GM12878 (cell line): ENCODE data around the gene ARHGAP1. TPM values are rescaled to one million over a fixed set of nuclear protein-coding genes. Genes with fewer than 3 reads are reported as not detected.

Experiments
- ATAC-seq: fragments of 200-7000 bp; cut with Tn5 transposase; 3 replicates; pipeline ENCODE4 v1.9.1; 2020; ENCODE audit warnings: mild to moderate bottlenecking, moderate library complexity
- BruUV-seq: library from RNA; stranded (reverse); fragments of 400-500 nt; replicated peaks from 2 replicates; lab custom pipeline; 2021; lab: Mats Ljungman, UMichigan
- CTCF ChIA-PET: fragments of 300-600 bp; sonication (Branson Sonifier 250); formaldehyde crosslinking; extraction: SDS; loops from one replicate; lab custom pipeline; 2021; ENCODE audit warnings: inconsistent platforms; lab: Yijun Ruan, JAX
- POLR2A ChIA-PET: fragments of 350-600 bp; formaldehyde crosslinking; extraction: SDS; loops from one replicate; lab custom pipeline; 2021; ENCODE audit warnings: inconsistent platforms; lab: Charles Lee
- RAD21 ChIA-PET: fragments of 300-600 bp; sonication (Branson Sonifier 250); formaldehyde crosslinking; loops from one replicate; lab custom pipeline; 2023; ENCODE audit warnings: antibody characterized with exemption; ENCODE audit not compliant: unreplicated experiment; lab: Charles Lee
- SMC1A ChIA-PET: fragments of 300-600 bp; sonication (Branson Sonifier 250); formaldehyde crosslinking; loops from one replicate; lab custom pipeline; 2023; ENCODE audit not compliant: unreplicated experiment, uncharacterized antibody; lab: Charles Lee
- DNase-seq: peaks from one replicate; pipeline ENCODE4 v3.0.0-alpha.2; 2011; ENCODE audit warnings: low read depth, low spot score
- FAIRE-seq: peaks from 3 replicates; lab custom pipeline; 2011; peaks lifted over from hg19 to GRCh38; lab: Jason Lieb, UNC
- H2AFZ ChIP-seq: 2 replicates; pipeline ENCODE4 v1.6.0; 2011; ENCODE audit warnings: low read depth, low read length, control low read depth; ENCODE audit not compliant: control insufficient read depth
- H3K27ac ChIP-seq: 2 replicates; pipeline ENCODE4 v1.5.1; 2011; ENCODE audit warnings: control low read depth; ENCODE audit not compliant: control insufficient read depth, insufficient read depth
- H3K27me3 ChIP-seq, 2 experiments: replicated peaks in 1 of 2; 2 replicates each; pipeline versions ENCODE4 v1.6.0 to v1.6.1; 2011; ENCODE audit warnings: low read length in 1 of 2; ENCODE audit not compliant: control insufficient read depth in 2 of 2, insufficient read depth in 2 of 2
- H3K36me3 ChIP-seq, 2 experiments: 2 replicates each; pipeline ENCODE4 v1.5.1; 2011; ENCODE audit warnings: low read length in 1 of 2; ENCODE audit not compliant: control insufficient read depth in 2 of 2, insufficient read depth in 2 of 2
- H3K4me1 ChIP-seq: 2 replicates; pipeline ENCODE4 v1.6.1; 2011; ENCODE audit warnings: mild to moderate bottlenecking, low read length, moderate library complexity, mixed read lengths; ENCODE audit not compliant: control insufficient read depth, insufficient read depth
- H3K4me2 ChIP-seq: 2 replicates; pipeline ENCODE4 v1.6.0; 2011; ENCODE audit warnings: control low read depth; ENCODE audit not compliant: control insufficient read depth, insufficient read depth
- H3K4me3 ChIP-seq: fragments of 200-600 bp; sonication (generic); 2 replicates; pipeline ENCODE4 v1.5.1; 2016
- H3K79me2 ChIP-seq: 2 replicates; pipeline ENCODE4 v1.6.0; 2011; ENCODE audit warnings: low read length; ENCODE audit not compliant: control insufficient read depth, insufficient read depth
- H3K9ac ChIP-seq: 2 replicates; pipeline ENCODE4 v1.8.0; 2011; ENCODE audit warnings: low read length, control low read depth, mixed read lengths; ENCODE audit not compliant: control insufficient read depth, insufficient read depth
- H3K9me3 ChIP-seq: replicated peaks from 3 replicates; pipeline ENCODE4 v1.5.1; 2011; ENCODE audit warnings: mild to moderate bottlenecking, low read length; ENCODE audit not compliant: control insufficient read depth, insufficient read depth
- H4K20me1 ChIP-seq: 2 replicates; pipeline ENCODE4 v1.6.0; 2011; ENCODE audit not compliant: control insufficient read depth, insufficient read depth
- BHLHE40 ChIP-seq, 2 experiments: fragments of 450-650 bp in 1 of 2; IDR thresholded peaks; 2 replicates each; pipeline ENCODE4 v1.6.1; 2011 to 2017; ENCODE audit warnings: low read depth in 2 of 2, borderline replicate concordance in 1 of 2, improper control_type of control experiment in 1 of 2, low read length in 1 of 2, mild to moderate bottlenecking in 1 of 2
- CBX5 ChIP-seq: sonication (generic); IDR thresholded peaks from 2 replicates; pipeline ENCODE4 v1.6.1; 2016; ENCODE audit warnings: low read depth, moderate library complexity, mild to moderate bottlenecking, inconsistent platforms
- HDGF ChIP-seq: fragments of 450-650 bp; IDR thresholded peaks from 2 replicates; pipeline ENCODE4 v1.6.1; 2016; ENCODE audit warnings: antibody characterized with exemption
- IRF4 ChIP-seq: IDR thresholded peaks from 2 replicates; pipeline ENCODE4 v1.6.1; 2011; ENCODE audit warnings: low read depth, low read length
- MTA2 ChIP-seq: fragments of 450-650 bp; IDR thresholded peaks from 2 replicates; pipeline ENCODE4 v1.6.1; 2016; ENCODE audit warnings: low read depth, mild to moderate bottlenecking, moderate library complexity
- NFIC ChIP-seq: IDR thresholded peaks from 2 replicates; pipeline ENCODE4 v1.6.1; 2012; ENCODE audit warnings: low read depth, mild to moderate bottlenecking, inconsistent platforms, low read length, moderate library complexity
- NFXL1 ChIP-seq: fragments of 450-650 bp; IDR thresholded peaks from 2 replicates; pipeline ENCODE4 v1.6.1; 2017; ENCODE audit warnings: antibody characterized with exemption, mild to moderate bottlenecking, borderline replicate concordance
- RB1 ChIP-seq: fragments of 450-650 bp; formaldehyde crosslinking; IDR thresholded peaks from 2 replicates; pipeline ENCODE4 v1.6.1; 2017; ENCODE audit warnings: mild to moderate bottlenecking, borderline replicate concordance
- SP1 ChIP-seq: IDR thresholded peaks from one replicate; pipeline ENCODE4 v1.6.1; 2011; ENCODE audit warnings: low read depth, low read length
- SREBF2 ChIP-seq: IDR thresholded peaks from 2 replicates; pipeline ENCODE4 v1.6.1; 2012; ENCODE audit warnings: mild to moderate bottlenecking, low read length
- TCF12 ChIP-seq: IDR thresholded peaks from 2 replicates; pipeline ENCODE4 v1.6.1; 2011; ENCODE audit warnings: low read depth, mild to moderate bottlenecking, low read length
- WGBS: methylation state at CpG from one replicate; pipeline ENCODE4 v1.1.6; 2016; ENCODE audit warnings: low lambda C conversion rate; ENCODE audit not compliant: insufficient replicate concordance, insufficient coverage; ENCODE audit errors: missing lambda C conversion rate; 5-methylcytosine and 5-hydroxymethylcytosine counted together
- in situ Hi-C: fragments of 300-500 bp; cut with MboI; formaldehyde crosslinking; loops from 9 replicates; pipeline ENCODE4 v1.14.3; 2018; ENCODE audit warnings: mixed read lengths
- intact Hi-C: fragments of 100-400 bp; cut with micrococcal nuclease; formaldehyde crosslinking; loops from one replicate; pipeline ENCODE4 v1.14.2; 2022; ENCODE audit not compliant: unreplicated experiment
- polyA plus RNA-seq, 11 experiments: library from polyadenylated mRNA; depleted of rRNA in 4 of 11; unstranded in 6 of 11; stranded (reverse) in 5 of 11; fragments of >200 nt; fragmentation: Nextera tagmentation in 4 of 11; fragmentation: Illumina TruSeq in 1 of 11; extraction: Ambion mirVana in 4 of 11; extraction: Trizol in 1 of 11; gene quantifications; 1 replicate in 1 of 11; 2 replicates in 10 of 11; pipeline versions ENCODE4 v1.2.1 to v1.2.3, GENCODE V29; 2011 to 2016; ENCODE audit warnings: inconsistent platforms in 2 of 11, missing spikeins in 2 of 11, low read depth in 1 of 11
- total RNA-seq, 4 experiments: library from RNA; depleted of rRNA in 3 of 4; stranded (reverse); fragments of >200 nt in 3 of 4; fragmentation: Illumina TruSeq in 1 of 4; extraction: Trizol in 1 of 4; gene quantifications; 2 replicates each; pipeline versions ENCODE4 v1.2.1 to v1.2.3, GENCODE V29; 2013 to 2021
- TF ChIP-seq, protein P1 (sequence below): IDR thresholded peaks from 2 replicates; pipeline ENCODE4 v1.6.1; 2012; ENCODE audit warnings: low read depth, low read length, improper control_type of control experiment
- TF ChIP-seq, protein P2 (sequence below): fragments of 450-650 bp; IDR thresholded peaks from 2 replicates; pipeline ENCODE4 v1.6.1; 2017; ENCODE audit warnings: borderline replicate concordance
- TF ChIP-seq, protein P3 (sequence below): IDR thresholded peaks from 2 replicates; pipeline ENCODE4 v1.6.1; 2011; ENCODE audit warnings: borderline replicate concordance, low read depth, mild to moderate bottlenecking, moderate library complexity, low read length; ENCODE audit not compliant: insufficient read depth, poor library complexity, severe bottlenecking
- TF ChIP-seq, protein P4 (sequence below): fragments of 150-350 bp; IDR thresholded peaks from 2 replicates; pipeline ENCODE4 v1.6.1; 2016; ENCODE audit warnings: low read depth, low read length
- TF ChIP-seq, protein P5 (sequence below): IDR thresholded peaks from 2 replicates; pipeline ENCODE4 v1.6.1; 2012; ENCODE audit warnings: low read depth, low read length, improper control_type of control experiment

Gene ARHGAP1
- total and polyA plus RNA-seq, 10 of the 15 experiments (the other 5 are each of a cell fraction or from before 2014, with no cell fraction given), result 4.3 to 45.5 (median 23.2) TPM

DNA sequence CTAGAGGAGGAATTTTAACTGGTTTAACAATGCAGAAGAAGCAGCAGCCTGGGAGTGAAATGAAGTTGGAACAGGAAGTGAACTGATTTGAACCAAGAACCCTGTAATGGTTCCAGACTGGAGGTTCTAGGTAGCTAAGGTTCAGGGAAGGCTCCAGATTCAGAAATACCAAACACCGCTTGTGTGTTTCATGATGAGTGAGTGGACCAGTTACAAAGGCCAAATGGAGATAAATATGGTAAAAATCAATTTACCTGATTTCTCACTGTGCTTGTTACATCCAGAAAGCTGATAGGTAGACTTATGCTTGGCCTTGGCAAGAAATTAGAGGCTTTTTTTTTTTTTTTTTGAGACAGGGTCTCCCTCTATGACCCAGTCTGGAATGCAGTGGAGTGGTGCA is 70.2 kb downstream of the ARHGAP1 start:
- FAIRE-seq (no peak), ATAC-seq (no peak), DNase-seq (no peak)
- Histone ChIP-seq H3K9ac (no peak overlapping the region), H4K20me1 (no peaks in the 10 kb centered on the region), H3K36me3 (peaks cover 0 to 5% of the 10 kb centered on the region in 2 experiments; a peak in 2 of 4 replicates), H3K4me1 (no peaks in the 10 kb centered on the region), H2AFZ (no peak overlapping the region), H3K4me3 (no peak overlapping the region), H3K27me3 (no peaks in the 10 kb centered on the region), H3K4me2 (no peak overlapping the region), H3K79me2 (no peaks in the 10 kb centered on the region), H3K9me3 (no peaks in the 10 kb centered on the region), H3K27ac (no peak overlapping the region)
- ChIA-PET CTCF (interaction anchor here (4.0 kb wide), 1 partner anchor 12 kb away, joined by 19 read pairs; the partner anchor contains the start of genes ATG13 and HARBI1), RAD21 (no interaction called here), SMC1A (interaction anchor here (1.1 to 1.3 kb wide), 2 partner anchors 13 to 19 kb away, joined by 3 read pairs; partner anchors contain the start of gene ATG13), POLR2A (interaction anchor here (0.6 to 1.3 kb wide), 3 partner anchors 12 to 447 kb away, joined by 3 to 4 read pairs (median 4); partner anchors contain the start of genes ATG13 and HARBI1)
- 100% methylated on average over 1 of the region's 1 CpG for WGBS
- in situ Hi-C loops, result no loop called here
- BruUV-seq, result TSS peak; percentile 49
- intact Hi-C loops, result no loop called here
- TF ChIP-seq HDGF (no peak), CBX5 (no peak), SREBF2 (no peak), NFXL1 (no peak), SP1 (no peak), NFIC (no peak), TCF12 (no peak), BHLHE40 (IDR thresholded peaks at IDR 0.05; ENCODE audit: borderline replicate concordance in 1 of 2, low read depth in 2 of 2, low read length in 1 of 2) (no peak), RB1 (no peak), IRF4 (no peak), MTA2 (no peak)
- TF ChIP-seq, protein P1, sequence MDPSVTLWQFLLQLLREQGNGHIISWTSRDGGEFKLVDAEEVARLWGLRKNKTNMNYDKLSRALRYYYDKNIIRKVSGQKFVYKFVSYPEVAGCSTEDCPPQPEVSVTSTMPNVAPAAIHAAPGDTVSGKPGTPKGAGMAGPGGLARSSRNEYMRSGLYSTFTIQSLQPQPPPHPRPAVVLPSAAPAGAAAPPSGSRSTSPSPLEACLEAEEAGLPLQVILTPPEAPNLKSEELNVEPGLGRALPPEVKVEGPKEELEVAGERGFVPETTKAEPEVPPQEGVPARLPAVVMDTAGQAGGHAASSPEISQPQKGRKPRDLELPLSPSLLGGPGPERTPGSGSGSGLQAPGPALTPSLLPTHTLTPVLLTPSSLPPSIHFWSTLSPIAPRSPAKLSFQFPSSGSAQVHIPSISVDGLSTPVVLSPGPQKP, result no peak
- TF ChIP-seq, protein P2, sequence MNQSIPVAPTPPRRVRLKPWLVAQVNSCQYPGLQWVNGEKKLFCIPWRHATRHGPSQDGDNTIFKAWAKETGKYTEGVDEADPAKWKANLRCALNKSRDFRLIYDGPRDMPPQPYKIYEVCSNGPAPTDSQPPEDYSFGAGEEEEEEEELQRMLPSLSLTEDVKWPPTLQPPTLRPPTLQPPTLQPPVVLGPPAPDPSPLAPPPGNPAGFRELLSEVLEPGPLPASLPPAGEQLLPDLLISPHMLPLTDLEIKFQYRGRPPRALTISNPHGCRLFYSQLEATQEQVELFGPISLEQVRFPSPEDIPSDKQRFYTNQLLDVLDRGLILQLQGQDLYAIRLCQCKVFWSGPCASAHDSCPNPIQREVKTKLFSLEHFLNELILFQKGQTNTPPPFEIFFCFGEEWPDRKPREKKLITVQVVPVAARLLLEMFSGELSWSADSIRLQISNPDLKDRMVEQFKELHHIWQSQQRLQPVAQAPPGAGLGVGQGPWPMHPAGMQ, result no peak
- TF ChIP-seq, protein P3, sequence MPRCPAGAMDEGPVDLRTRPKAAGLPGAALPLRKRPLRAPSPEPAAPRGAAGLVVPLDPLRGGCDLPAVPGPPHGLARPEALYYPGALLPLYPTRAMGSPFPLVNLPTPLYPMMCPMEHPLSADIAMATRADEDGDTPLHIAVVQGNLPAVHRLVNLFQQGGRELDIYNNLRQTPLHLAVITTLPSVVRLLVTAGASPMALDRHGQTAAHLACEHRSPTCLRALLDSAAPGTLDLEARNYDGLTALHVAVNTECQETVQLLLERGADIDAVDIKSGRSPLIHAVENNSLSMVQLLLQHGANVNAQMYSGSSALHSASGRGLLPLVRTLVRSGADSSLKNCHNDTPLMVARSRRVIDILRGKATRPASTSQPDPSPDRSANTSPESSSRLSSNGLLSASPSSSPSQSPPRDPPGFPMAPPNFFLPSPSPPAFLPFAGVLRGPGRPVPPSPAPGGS, result no peak
- TF ChIP-seq, protein P4, sequence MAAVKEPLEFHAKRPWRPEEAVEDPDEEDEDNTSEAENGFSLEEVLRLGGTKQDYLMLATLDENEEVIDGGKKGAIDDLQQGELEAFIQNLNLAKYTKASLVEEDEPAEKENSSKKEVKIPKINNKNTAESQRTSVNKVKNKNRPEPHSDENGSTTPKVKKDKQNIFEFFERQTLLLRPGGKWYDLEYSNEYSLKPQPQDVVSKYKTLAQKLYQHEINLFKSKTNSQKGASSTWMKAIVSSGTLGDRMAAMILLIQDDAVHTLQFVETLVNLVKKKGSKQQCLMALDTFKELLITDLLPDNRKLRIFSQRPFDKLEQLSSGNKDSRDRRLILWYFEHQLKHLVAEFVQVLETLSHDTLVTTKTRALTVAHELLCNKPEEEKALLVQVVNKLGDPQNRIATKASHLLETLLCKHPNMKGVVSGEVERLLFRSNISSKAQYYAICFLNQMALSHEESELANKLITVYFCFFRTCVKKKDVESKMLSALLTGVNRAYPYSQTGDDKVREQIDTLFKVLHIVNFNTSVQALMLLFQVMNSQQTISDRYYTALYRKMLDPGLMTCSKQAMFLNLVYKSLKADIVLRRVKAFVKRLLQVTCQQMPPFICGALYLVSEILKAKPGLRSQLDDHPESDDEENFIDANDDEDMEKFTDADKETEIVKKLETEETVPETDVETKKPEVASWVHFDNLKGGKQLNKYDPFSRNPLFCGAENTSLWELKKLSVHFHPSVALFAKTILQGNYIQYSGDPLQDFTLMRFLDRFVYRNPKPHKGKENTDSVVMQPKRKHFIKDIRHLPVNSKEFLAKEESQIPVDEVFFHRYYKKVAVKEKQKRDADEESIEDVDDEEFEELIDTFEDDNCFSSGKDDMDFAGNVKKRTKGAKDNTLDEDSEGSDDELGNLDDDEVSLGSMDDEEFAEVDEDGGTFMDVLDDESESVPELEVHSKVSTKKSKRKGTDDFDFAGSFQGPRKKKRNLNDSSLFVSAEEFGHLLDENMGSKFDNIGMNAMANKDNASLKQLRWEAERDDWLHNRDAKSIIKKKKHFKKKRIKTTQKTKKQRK, result no peak
- TF ChIP-seq, protein P5, sequence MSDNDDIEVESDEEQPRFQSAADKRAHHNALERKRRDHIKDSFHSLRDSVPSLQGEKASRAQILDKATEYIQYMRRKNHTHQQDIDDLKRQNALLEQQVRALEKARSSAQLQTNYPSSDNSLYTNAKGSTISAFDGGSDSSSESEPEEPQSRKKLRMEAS, result no peak
